Tibial nerve (tissue), 4 donors: ENCODE measurements around the gene NPIPB2.

Source experiments
- CTCF ChIP-seq, 5 experiments: fragments of 200-600 bp in 3 of 5; fragments of 450-650 bp in 2 of 5; sonication (generic) in 3 of 5; IDR thresholded peaks; one replicate each; pipeline ENCODE4 v1.5.1; 2016 to 2019; ENCODE audit warnings: antibody characterized with exemption in 5 of 5, mild to moderate bottlenecking in 3 of 5, moderate library complexity in 2 of 5
- EP300 ChIP-seq, 2 donors: sonication (generic); formaldehyde crosslinking; IDR thresholded peaks; one replicate each; pipeline ENCODE4 v1.6.1; 2017; ENCODE audit warnings: antibody characterized with exemption in 2 of 2, mild to moderate bottlenecking in 1 of 2
- POLR2A ChIP-seq, 2 donors: fragments of 450-650 bp; IDR thresholded peaks; one replicate each; pipeline ENCODE4 v1.6.1; 2017; ENCODE audit warnings: antibody characterized with exemption in 2 of 2, mild to moderate bottlenecking in 2 of 2, moderate library complexity in 2 of 2

GRCh38 chr16:11986521-11987057 is 44.7 kb upstream of the NPIPB2 start:
- TF ChIP-seq CTCF (IDR thresholded peaks at IDR 0.05): no peak
- no peak for TF ChIP-seq POLR2A (IDR thresholded peaks at IDR 0.05)
- TF ChIP-seq EP300 (IDR thresholded peaks at IDR 0.05): no peak
